GM20000 (cell line): ENCODE measurements around the gene CPEB3.

Experiments used
- DNase-seq: peaks from one replicate; pipeline ENCODE4 v3.0.0; 2012; ENCODE audit warnings: low spot score
- TF ChIP-seq, protein P1 (sequence below): IDR thresholded peaks from 2 replicates; pipeline ENCODE4 v1.5.1; 2012; ENCODE audit warnings: mild to moderate bottlenecking, control low read depth; ENCODE audit errors: extremely low read depth, missing control alignments

The CPEB3 gene

DNA sequence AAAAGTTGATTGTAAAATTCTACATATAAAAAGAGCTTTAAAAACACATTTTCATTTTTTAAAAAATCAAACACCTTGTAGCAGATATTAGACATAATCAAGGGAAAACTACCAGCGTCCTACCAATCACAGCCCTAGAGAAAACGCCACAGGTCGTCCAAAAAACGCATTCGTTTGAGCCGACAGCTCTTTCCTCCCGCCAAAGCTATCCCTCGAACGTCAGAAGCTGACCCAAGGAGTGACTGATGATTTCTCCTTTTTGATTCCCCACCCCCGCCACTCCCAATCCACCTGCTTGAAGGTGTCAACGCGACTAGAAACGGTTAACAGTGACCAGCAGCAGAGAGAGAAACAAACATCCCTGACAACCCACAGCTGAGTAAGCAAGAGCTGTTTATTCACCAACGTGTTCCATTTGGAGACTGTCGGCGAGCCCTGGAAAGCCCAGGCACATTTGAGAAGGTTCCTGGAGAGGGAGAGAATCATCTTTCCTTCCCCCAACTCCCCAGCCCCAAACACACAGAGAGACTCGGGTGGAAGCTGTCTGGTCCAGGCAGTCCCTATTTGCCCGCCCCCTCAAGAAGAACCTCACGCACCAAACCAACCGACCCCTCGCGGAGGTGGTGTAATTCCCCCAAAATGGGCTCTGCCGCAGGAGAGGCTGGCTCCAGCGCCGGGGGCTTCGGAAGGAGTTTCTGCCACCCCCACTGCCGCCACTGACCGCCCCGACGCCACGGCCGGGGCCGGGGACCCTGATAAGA is 622 bp downstream of the CPEB3 start:
- peak; percentile 52 for DNase-seq
- TF ChIP-seq, protein P1, sequence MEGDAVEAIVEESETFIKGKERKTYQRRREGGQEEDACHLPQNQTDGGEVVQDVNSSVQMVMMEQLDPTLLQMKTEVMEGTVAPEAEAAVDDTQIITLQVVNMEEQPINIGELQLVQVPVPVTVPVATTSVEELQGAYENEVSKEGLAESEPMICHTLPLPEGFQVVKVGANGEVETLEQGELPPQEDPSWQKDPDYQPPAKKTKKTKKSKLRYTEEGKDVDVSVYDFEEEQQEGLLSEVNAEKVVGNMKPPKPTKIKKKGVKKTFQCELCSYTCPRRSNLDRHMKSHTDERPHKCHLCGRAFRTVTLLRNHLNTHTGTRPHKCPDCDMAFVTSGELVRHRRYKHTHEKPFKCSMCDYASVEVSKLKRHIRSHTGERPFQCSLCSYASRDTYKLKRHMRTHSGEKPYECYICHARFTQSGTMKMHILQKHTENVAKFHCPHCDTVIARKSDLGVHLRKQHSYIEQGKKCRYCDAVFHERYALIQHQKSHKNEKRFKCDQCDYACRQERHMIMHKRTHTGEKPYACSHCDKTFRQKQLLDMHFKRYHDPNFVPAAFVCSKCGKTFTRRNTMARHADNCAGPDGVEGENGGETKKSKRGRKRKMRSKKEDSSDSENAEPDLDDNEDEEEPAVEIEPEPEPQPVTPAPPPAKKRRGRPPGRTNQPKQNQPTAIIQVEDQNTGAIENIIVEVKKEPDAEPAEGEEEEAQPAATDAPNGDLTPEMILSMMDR: no peak

DNA sequence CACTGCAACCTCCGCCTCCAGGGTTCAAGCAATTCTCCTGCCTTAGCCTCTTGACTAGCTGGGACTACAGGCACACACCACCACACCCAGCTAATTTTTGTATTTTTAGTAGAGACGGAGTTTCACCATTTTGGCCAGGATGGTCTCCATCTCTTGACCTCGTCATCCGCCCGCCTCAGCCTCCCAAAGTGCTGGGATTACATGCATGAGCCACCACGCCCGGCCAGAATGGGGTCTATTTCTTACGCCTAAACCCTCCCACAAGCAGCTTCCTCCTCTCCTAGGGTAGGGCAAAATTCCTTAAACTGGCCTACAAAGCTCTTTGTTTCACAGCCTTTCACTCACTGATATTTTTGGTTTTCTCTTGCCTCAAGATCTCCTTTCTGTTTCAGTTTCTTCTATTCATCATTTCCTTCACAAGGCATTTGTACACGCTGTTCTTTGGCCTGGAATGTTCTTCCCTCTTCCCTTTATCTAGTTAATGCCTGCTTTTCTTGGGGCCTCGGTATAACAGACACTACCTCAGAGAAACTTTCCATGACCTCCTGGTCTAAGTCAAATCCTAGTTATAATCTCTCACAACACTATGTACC is 6.7 kb downstream of the CPEB3 start:
- TF ChIP-seq, protein P1: no peak

DNA sequence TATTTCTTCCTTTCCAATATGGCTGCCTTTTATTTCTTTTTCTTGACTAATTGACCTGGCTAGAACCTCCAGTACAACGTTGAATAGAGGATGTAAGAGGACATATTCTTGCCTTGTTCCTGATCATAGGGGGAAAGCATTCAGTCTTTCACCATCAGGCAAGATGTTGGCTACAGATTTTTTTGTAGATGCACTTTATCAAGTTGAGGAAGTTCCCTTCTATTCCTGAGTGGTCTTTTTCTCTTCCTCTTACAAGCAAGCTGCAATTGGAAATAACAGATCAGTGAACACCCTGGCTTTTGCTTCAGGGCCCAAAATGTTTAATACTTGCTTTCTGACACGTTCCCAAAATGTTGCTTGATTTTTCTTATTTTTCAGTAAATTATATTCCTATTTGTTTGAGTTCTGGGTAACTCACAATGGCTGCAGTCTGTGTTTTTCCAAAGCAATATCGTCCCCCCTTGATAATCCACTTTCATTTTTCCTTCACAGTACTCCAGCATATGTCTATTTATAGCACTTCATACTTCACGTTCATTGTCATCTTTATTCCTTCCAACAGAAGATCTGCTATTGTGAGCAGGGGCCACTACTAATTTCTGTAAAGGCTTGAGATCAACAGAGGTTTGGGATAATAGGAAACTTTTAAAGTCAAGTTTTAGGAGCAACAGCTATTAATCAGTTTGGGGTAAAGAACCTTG is 11.7 kb downstream of the CPEB3 start:
- TF ChIP-seq, protein P1: no peak
- no peak for DNase-seq

More for the DNA sequence above, 6.7 kb downstream of the CPEB3 start:
- DNase-seq: peak; percentile 25

DNA sequence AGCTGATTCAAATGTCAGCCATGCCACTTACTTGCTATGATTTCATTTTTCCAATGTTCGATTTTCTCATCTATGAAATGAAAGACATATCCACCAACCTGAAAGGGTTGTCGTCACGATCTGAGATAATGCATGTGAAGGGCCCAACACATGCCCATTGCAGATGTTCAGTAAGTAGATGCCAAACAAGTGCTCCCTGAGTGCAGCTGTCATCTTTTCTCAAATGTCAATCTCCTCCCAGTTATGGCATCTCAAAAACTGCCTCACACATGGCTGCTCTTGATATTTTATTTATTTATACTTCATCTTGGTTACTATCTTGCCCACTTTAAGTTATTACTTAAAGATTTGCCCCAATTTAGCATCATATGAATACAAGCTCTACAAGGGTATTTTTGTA is 16.8 kb downstream of the CPEB3 start:
- TF ChIP-seq, protein P1: no peak
- DNase-seq: no peak

DNA sequence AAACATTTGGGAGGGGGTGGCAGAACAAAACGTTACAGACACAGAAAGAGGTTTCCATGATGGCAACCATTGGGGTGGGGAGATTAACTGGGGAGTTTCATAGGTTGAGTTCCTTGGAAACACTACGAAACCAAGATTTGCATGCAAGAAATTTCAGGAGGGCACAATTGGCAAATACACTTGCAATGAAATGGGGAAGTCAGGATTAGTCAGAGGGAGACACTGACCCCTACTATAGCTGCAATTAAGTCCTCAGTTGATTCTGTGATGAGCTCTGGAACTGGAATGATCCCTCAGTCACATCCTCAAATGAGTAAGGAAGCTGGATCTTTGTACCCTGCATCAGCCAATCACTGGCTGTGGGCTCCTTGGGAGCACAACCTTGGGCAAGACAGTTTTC is 22.1 kb downstream of the CPEB3 start:
- TF ChIP-seq, protein P1: no peak
- DNase-seq: no peak

DNA sequence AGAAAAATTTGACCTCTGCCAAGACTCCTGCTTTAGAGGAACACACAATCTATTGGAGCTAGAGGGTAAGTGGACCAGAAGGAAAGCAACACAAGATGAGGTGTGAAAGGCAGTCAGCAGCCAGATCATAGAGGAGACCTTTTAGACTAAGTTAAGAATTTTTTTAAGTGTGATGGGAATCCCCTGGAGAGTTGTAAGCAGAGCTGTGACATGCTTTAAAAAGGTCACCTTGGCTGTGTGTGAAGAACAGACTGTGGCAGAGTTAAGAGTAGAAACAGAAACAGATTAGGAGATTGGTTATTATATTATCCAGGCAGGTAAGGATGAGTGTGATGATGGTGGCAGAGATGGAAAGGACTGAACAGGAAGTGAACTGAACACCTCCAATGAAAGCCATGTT is 23.5 kb downstream of the CPEB3 start:
- TF ChIP-seq, protein P1: no peak
- DNase-seq: peak; percentile 26

DNA sequence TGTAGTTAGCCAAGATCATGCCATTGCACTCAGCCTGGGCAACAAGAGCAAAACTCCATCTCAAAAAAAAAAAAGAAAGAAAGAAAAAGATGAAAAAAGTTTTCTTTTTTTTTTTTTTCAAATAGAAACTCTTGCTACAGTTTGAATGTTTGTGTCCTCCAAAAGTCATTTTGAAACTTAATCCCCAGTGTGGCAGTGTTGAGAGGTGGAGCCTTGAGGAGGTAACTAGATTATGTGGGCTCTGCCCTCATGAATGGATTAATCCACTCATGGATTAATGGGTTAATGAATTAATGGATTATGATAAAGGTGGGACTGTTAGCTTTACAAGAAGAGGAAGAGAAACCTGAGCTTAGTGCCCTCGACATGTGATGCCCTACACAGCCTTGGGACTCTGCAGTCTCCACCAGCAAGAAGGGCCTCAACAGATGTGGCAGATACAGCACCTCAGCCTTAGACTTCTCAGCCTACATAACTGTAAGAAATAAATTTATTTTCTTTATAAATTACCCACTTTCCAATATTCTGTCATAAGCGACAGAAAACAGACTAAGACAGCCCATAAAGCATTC is 25.1 kb downstream of the CPEB3 start:
- no peak for DNase-seq
- TF ChIP-seq, protein P1: no peak
